D341Med (cell line): ENCODE data around the gene COL27A1.
A peak's percentile ranks its signal among the peaks of the same experiment; 100 is the strongest.

Source experiments
- DNase-seq: peaks from one replicate; pipeline ENCODE4 v3.0.0; 2012; ENCODE audit warnings: low spot score

The COL27A1 gene

DNA sequence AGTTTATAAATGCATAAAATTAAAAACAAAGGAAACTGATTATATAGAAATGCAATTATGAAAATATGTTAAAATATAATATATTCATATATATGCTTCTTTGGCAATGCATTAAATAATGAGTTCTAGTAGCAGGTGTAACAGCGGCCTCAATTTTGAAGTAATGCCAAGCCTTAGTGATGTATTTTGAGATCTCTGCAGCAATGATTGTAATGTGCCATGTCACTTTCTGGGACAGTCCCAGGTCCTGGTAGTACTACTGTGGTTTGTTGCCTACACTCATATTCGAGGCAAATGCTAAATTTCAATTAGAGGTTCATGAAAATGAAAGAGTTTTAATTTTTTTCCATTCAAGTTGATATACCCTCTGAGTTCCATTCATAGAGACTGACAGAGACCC lies 91.7 kb downstream of the COL27A1 start:
- no peak for DNase-seq

DNA sequence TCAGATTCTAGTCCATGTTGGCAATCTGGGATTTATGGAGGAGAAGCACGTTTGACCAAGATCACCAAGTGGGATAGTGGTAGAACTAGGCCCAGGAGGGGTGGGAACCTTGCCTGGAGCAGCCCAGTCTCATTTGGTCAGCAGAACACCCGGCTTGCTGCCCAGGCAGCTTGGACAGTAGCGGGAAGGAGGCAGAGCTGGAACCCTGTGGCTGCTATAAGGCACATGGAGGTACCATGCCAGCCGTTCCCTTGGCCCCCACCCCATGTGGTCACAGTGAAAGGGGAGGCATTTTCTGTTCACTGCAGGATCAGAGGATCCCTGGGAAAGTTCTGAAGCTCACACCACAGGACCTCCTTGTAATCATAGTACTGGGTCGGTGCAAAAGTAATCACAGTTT lies 92.2 kb downstream of the COL27A1 start:
- no peak for DNase-seq

GRCh38 chr9:114248299-114248707 lies 93.0 kb downstream of the COL27A1 start:
- no peak for DNase-seq

GRCh38 chr9:114249424-114250234 lies 94.3 kb downstream of the COL27A1 start:
- no peak for DNase-seq

GRCh38 chr9:114250235-114250568 lies 94.9 kb downstream of the COL27A1 start:
- peak; percentile 80 for DNase-seq

- DNase-seq: no peak
Observed at GRCh38 chr9:114250648-114251047, 95.3 kb downstream of the COL27A1 start.

GRCh38 chr9:114252394-114252793 lies 97.1 kb downstream of the COL27A1 start:
- DNase-seq: no peak

DNA sequence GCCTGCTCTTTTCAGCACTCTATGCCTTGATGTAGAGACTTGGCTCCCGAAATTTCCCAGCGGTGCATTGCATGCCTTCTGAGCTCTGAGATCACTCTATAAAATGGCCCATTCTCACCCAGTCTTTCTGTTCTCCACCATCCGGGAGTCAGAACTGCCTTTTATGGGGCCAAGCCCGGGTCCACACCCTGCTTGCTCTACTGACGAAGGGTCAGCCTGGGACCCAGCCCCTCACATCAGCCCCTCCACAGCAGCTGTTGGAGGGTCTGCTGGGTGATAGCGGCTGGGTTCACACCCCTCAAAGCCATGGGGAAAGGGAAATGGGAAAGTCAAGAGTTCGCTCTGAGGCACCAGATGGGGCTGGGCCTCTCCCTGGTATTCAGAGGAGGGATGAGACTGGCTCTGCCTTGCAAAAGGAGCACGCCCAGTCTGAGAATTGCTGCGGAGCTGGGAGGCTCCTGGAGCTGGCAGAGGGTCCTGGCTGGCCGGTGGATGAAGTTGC lies 101.5 kb downstream of the COL27A1 start:
- no peak for DNase-seq

DNA sequence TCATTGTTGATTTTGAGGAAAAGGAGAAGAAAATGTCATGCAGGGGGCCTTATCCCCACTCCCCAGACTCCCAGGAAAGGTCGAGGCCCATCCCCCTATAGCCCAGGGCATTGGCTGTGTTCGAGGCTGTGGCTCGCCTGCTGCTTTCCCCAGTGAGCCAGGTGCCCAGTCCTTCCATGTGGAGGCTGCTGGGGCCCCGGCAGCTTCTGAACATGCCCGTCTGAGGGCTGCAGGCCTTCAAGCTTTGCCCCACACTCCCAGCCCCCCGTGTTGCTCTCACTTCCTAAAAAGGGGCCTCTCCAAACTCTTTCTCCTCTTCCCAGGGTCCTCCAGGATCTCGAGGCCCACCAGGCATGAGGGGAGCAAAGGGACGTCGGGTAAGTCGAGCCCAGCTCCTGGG lies 102.9 kb downstream of the COL27A1 start:
- DNase-seq: no peak

DNA sequence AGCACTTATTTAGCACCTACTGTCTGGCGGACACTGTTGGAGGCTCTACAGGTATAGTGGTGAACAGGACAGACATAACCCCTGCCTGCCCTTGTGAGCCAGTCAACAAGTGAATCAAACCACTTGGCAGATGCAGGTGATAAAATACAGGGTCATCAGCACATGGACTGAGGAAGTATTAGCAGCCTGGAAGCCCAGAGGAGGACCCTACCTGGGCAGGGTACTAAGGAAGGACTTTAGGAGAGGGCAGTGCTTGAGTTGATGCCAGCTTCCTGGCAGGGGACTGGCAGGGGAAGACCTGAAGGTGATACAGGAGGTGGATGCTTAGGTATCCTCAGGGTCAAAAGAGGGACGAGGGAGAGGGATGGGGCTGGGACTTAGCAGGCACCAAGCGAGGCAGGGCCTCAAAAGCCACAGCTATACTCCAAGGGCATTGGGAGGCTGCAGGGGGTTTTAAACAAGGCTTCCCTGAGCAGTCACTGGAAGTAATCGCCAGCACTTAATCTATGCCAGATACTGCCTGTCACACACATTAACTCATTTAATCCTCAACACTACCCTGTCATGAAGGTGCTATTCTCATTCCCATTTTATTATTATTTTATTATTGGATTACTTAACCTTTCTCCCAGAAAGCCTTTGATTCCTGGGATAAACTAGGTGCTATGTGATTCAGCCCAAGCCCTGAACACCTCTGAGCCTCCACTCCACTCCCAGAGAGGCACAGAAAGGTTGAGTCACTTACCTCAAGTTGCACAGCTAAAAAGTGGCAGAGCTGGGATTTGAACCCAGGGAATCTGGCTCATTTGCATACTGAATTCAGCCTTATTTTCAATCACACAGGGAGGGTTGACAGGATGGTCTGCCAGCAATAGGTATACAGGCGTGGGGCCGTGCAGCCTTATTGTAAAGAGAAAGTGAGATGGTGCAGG lies 103.8 kb downstream of the COL27A1 start:
- no peak for DNase-seq

DNA sequence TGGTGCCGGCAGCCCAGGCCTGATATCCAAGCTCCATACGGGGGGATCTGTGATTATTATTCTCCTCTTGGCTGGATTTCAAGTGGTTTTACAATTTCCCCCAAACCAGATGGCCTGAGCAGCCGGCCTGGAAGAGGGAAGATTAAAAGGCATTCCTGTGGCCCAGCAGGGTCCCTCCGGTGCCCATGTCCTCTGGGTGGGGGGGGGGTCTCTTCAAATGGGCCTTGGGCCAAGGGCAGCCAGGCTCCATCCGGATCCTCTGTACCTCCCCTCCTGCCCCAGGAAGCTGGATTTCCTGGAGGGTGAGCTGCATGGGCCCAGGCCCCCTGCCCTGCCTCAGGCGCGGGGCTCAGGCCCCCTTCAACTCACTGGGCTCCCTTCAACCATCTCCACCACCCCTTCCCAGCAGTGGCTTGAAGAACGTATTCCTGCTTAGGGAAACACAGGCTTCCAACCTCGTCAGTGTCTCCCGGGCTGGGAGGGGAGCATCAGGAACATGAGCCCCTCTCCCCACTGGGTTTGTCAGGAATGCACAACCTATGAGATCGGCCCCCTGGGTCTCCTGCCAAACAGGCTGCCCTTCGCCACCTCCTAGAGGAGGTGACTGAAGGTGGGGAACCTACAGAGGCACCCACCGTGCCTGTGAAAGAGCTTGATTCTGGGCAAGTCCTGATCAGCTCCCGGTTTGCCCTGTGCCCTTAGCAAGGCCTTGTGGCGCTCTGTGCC lies 104.6 kb downstream of the COL27A1 start:
- peak; percentile 83 for DNase-seq

DNA sequence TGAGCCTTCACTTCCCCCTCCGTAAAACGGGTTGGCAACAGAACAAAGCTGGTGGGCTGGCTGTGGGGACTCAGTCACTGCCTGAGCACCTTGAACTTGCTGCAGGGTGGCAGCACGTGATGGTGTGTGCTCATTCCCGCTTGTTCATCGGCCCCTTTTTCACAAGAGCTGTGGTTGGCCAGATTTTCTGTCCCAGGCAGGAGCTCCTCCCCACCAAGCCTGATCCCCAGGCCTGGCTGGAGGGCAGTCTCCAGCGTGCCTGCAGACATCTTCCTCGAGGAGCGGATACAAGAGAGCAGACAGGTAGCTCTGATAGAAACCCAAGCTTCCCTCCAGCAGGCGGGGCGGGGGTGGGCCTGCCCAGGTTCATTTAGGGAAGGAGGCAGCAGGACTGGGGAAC lies 105.7 kb downstream of the COL27A1 start:
- no peak for DNase-seq

DNA sequence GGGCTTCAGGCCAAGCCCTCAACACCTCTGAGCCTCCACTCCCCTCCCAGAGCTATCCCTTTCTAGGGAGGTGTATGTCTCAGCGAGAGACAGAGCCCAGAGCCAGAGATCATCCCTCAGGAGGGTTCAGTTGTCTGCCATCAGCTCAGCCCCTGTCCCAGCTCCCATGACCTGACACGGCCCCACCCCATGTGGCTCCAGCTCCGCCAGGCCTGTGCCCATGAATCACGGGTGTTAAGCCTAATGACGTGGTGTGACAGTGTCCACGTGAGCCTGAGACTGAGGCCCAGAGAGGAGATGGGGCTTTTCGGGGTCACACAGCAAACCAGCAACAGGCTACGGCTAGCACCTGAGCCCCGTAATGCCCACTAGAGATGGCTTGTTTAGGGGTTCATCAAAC lies 106.7 kb downstream of the COL27A1 start:
- no peak for DNase-seq

DNA sequence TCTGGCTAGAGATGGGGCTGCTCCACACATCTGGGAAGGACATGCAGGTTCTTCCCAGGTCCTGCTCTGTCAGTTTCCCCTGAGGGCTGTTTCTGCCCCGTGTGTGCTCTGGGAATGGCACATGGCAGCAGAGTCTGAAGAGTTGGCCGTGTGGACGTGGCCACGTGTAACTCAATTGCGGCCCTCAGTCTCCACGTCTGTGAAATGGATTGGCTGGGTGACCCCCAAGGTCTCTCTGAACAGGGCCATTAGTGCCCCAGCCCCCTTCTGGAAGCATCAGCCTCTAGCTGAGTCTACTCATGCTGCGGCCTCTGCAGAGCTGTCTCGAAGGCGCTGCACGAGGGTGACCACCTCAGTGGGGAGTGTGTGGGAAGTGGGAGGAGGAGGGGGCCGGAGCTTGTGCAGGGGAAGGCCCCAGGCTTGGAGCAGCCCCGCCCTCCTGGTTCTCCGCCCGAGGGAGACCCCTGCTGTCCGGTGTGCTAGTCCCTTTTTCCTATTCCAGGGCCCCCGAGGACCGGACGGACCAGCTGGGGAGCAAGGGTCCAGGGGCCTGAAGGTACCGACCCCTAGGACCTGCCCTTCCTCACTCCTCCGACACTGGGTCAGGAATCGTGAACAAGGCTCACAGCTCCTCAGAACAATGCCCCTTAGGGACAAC lies 108.6 kb downstream of the COL27A1 start:
- no peak for DNase-seq

GRCh38 chr9:114264806-114265550 lies 109.6 kb downstream of the COL27A1 start:
- no peak for DNase-seq

DNA sequence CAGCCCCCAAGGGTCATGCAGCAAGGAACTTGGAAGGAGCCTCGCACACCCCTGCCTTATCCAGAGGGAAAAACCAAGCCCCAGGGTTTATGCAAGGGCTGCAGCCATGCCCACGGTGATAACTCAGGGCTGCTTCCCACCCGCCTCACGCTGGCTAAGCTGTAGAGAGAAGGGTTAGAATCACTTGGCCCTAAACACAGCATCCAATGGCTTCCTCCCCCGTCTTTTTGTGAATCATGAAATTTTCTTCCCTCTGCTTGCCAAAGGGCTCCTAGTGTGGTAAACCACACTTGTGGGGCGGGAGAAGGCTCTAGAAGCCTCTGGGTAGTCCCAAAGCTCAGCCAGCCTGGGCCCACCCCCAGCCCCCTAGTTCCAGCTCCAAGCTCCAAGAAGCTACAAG lies 111.6 kb downstream of the COL27A1 start:
- DNase-seq: no peak

DNA sequence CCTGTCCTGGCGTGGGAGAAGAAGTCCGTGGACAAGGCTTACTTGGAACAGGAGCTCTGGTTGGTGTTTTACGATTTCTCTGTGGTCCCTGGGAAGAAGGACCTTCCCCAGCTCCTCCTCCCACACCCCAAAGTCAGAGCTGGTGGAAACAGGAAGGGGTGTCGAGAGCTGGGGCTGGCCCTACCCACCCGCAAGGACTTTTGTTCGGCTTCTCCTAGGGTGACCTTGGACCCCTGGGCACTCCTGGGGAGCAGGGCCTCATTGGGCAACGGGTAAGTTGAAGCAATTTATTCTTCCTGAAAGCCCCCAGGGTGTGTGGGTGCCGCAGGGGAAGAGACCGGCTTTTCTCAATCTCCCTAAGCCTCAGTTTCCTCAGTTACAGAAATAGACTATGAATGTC lies 113.7 kb downstream of the COL27A1 start:
- no peak for DNase-seq

DNA sequence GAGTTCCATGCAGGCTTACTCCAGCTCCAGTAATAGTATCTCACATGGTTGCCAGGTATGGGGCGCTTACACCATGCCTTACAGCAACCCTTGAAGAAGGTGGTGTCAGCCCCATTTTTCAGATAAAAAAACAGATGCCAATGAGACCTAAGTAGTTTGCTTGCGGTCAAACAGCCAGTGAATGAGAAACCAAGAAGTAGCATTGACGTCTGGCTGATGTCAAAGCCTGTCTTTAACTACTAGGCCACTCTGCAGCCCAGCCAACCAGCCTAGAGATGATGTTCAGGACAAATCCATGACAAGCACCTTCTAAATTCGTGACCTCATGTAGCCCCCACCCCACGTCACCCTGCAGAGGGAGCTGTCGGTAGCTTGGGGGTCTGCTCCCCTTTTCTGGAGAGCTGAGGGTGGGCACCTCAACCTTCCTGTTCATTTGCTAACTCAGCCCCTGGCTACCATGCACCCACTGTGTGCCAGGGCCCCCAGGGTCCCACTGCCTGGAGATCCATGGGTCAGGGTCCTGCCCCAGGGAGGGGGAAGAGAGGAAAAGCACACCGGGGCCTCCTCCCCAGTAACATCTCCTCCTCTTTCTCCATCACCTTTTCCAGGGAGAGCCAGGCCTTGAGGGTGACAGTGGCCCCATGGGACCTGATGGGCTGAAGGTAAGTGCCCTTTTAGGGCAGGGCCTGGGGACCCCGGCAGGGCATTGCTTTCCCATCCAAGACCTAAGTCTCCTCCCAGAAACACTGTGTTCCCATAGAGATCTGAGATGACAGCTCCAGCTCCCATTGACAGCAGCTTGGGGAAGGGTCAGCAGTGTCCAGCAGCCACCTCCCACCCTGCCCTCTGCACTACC lies 115.0 kb downstream of the COL27A1 start:
- no peak for DNase-seq

GRCh38 chr9:114271556-114272510 lies 116.5 kb downstream of the COL27A1 start:
- peak; percentile 78 for DNase-seq
